HG03378 (cell line): ENCODE measurements around the gene CCDC90B.

Experiments used
- ATAC-seq: cut with Tn5 transposase; IDR thresholded peaks from one replicate; pipeline ENCODE4 v1.9.1; 2021; ENCODE audit warnings: mild to moderate bottlenecking, moderate library complexity; ENCODE audit not compliant: unreplicated experiment

CCDC90B gene

DNA sequence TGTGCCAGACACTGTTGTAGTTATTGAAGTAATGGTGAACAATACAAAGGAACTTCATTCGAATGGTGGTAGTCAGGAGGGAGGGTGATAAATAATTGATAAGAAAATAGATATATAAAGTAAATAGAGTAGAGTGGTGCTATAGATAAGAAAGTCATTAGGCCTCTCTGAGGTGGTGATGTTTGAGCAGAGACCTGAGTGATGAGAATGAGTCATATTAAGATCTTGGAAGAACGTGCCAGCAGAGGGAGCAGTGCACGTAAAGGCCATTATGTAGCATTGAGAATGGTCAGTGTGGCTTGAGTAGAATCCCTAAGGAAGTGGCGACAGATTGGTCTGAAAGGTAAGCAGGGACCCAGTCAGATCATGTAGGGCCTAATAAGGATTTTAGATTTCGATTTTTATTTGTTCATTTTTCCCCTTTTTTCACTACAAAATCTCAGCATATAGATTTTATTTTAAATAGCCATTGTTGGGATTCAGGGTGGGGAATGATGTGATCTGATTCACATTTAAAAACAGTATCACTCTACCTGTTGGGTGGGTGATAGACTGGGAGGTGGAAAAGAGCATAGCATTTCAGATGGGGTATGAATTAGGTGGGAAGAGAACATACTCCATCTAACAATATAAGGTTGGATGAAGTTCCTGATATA is 44.7 kb downstream of the CCDC90B start:
- ATAC-seq = peak; percentile 83

DNA sequence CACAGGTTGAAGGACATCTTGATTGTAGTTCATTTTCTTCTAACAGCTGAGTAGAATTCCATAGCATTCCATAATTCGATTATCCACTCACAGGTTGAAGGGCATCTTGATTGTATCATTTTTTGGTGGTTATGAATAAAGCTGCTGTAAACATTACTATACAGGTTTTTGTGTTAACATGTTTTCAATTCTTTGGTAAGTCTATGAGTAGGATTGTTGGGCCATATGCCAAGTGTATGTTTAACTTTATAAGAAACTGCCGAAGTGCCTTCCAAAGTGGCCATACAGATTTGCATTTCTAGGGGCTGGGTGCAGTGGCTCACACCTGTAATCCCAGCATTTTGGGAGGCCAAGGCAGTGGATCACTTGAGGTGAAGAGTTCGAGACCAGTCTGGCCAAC is 48.1 kb downstream of the CCDC90B start:
- no peak for ATAC-seq

DNA sequence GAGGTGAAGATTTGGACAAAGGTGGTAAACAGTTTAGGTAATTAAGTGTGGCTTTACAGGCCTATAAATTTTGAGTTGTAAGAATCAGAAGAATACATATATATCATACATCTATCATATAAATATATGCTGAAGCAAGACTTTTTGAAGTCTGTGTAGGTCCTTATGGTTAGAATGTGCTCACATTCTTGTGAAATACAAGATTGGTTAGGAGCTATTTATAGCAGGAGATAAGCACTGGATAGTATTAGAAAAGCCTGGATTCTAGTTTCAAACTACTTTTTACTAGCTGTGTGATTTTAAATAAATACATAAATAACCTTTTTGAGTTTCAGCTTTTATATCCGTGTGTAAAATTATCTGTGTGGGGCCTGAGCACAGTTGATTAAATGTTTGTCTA is 50.3 kb downstream of the CCDC90B start:
- ATAC-seq = no peak

DNA sequence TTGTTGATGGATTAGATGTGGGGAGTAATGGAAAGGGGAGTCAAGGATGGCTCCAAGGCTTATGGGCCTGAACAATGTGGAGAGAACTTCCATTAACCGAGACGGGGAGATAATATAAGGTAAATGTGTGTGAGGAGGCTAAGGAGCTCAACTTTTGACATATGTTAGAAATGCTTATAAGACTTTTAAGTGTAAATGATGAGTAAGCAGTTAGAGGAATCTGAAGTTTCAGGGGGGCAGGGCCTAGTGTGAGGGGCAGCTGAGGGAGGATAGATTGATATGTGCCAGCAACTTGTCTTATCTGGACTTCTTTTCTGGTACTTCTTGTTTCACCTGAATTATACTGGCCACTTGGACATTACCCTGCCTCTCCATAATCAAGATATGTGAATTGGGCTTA is 62.7 kb downstream of the CCDC90B start:
- ATAC-seq = no peak

DNA sequence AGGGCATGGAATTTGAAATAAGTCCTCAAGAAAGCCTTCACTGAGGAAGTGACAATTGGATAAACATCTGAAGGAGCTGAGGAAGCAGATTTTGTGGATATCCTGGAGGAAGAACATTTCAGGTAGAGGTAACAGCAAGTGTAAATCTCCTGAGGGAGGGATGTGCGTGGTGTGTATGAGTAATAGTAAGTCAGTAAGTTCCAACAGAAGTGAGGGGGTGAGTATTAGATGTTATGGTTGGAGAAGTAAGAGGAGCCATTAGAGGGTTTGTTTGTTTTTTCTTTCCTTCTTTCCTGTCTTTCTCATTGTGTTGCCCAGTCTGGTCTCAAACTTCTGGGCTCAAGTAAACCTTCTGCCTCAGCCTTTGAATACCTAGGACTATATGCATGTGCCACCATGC is 63.7 kb downstream of the CCDC90B start:
- ATAC-seq = no peak

DNA sequence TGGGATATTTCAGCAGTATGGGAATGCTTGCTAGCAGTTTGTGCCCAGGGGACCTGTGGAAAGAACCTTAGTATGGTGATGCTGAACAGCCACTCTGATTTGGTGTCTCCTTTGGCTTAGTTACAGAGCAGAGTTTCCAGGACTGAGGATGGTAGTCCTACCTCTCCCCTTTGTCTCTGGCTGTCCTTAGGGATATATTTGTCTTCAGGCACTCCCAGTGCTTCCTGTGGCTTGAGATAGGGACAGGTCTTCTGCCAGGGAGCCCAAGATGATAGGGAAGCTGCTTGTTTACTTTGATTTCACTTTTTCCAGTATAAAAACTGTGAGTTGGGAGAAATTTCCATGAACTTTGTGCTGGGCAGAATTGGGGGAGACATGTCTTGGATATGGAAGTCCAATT is 64.5 kb downstream of the CCDC90B start:
- ATAC-seq = no peak

DNA sequence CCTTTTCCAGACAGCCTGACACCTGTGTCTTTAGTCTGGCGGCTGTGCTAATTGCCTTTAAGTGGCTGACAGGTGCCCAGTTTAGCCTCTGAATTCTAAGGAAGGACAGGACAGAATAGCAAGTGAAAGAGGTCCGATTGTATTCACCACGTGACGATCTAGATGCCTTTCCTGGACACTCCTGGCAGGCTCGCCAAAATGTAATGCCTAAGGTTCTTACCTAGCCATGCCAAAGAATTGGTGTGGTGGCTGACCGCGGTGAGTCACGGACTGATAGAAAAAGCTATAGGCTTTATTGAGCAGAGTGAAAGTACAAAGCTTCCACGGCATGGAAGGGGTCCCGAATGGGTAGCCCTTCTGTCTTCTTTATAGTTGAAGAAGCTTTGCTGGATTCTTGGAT is 65.9 kb downstream of the CCDC90B start:
- no peak for ATAC-seq

DNA sequence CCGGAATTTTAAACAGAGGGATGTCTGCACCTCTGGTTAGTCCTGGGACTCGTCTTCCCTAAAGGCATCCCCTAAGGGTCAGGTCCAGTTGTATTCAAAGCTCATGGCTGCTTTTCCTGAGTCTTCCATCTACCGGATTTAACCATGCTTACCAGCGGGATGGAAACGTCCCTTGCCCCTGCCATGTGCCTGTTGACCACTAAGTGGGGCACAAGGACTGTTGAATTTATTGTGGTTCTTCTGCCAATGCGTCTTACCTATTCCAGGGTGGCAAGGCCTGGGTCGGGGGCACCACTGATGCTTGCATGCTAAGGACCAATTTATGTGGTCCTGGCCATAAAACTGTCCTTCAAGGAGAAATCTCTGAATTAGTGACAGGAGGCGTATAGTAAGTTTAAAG is 67.1 kb downstream of the CCDC90B start:
- no peak for ATAC-seq
